ENCODE data around the gene DRG2.

- TF ChIP-seq EZH2 (IDR thresholded peaks at IDR 0.05) (no peak), POLR2AphosphoS5 (IDR thresholded peaks at IDR 0.05; ENCODE audit: borderline replicate concordance, low read depth, low read length) (no peak)
These were observed 55.5 kb downstream of the DRG2 start for GRCh38 chr17:18143044-18143936.

Measured in SK-N-MC (cell line).